ENCODE measurements around the gene TBC1D14.

DNA sequence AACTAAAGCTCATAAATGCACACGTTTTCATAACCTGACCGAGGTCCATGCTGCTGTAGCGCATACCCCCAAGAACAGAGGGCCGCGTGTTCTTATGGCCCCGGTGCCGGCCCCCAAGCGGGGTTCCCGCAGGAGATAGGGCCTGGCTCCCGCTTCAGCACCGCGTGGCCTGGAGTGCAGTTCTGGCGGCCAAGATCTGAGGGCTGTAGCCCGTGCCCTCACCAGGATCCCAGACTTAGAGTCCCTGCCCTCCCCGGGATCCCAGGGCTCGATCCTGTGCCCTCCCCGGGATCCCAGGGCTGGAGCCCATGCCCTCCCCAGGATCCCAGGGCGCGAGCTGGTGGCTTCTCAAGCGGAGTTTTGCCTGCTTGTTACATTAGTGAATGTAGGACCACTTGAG is 159.3 kb downstream of the TBC1D14 start:
- TF ChIP-seq, protein P1, sequence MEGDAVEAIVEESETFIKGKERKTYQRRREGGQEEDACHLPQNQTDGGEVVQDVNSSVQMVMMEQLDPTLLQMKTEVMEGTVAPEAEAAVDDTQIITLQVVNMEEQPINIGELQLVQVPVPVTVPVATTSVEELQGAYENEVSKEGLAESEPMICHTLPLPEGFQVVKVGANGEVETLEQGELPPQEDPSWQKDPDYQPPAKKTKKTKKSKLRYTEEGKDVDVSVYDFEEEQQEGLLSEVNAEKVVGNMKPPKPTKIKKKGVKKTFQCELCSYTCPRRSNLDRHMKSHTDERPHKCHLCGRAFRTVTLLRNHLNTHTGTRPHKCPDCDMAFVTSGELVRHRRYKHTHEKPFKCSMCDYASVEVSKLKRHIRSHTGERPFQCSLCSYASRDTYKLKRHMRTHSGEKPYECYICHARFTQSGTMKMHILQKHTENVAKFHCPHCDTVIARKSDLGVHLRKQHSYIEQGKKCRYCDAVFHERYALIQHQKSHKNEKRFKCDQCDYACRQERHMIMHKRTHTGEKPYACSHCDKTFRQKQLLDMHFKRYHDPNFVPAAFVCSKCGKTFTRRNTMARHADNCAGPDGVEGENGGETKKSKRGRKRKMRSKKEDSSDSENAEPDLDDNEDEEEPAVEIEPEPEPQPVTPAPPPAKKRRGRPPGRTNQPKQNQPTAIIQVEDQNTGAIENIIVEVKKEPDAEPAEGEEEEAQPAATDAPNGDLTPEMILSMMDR (IDR thresholded peaks at IDR 0.05; ENCODE audit: insufficient read depth, low read length, poor library complexity, severe bottlenecking) = no peak
- TF ChIP-seq EZH2phosphoT487 (conservative IDR thresholded peaks at IDR 0.05; ENCODE audit: low read length) = no peak

All from SU-DHL-6 (cell line).